Activated T-helper 1 cell treated with Interleukin-2 at 50 U/mL for 16 hours (primary cell): ENCODE measurements around the gene HELZ.
"Not testable (repeated sequence)": the region's sequence is repeated elsewhere in the genome, so short reads cannot be mapped to it uniquely, and the experiment has no call there.

Experiments
- DNase-seq: peaks from one replicate; pipeline ENCODE4 v3.0.0-alpha.2; 2020; ENCODE audit warnings: low read depth

HELZ gene

DNA sequence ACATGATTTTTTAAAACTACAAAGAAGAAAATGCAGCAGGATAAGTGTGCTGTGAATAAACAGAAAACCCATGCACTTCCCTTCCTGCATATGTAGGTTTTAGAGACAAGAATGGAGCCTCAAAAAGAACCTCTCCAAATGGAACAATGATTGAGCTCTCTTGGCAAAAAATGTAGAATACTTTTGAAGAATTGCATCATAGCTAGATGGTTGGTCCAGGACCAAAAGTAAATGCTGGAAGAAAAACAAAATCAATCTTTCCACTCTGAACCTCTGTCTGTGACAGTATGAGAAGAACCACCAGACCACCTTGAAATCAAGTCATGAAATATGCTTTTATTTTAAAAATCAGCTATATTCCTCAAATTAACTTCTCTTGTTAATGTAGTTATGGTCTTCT lies 17.5 kb downstream of the HELZ start:
- DNase-seq, result no peak

GRCh38 chr17:67225316-67225715 lies 19.7 kb downstream of the HELZ start:
- no peak for DNase-seq

DNA sequence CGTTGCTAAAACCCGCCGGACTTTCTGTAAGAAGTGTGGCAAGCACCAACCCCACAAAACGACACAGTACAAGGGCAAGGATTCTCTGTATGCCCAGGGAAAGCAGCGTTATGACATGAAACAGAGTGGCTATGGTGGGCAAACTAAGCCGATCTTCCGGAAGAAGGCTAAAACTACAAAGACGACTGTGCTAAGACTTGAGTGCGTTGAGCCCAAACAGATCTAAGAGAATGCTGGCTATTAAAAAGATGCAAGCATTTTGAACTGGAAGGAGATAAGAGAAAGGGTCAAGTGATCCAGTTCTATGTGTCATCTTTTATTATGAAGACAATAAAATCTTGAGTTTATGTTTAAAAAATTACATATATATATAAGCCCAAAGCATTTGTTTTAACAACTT lies 20.3 kb downstream of the HELZ start:
- DNase-seq, result no peak

GRCh38 chr17:67223924-67224323 lies 21.1 kb downstream of the HELZ start:
- DNase-seq, result no peak

DNA sequence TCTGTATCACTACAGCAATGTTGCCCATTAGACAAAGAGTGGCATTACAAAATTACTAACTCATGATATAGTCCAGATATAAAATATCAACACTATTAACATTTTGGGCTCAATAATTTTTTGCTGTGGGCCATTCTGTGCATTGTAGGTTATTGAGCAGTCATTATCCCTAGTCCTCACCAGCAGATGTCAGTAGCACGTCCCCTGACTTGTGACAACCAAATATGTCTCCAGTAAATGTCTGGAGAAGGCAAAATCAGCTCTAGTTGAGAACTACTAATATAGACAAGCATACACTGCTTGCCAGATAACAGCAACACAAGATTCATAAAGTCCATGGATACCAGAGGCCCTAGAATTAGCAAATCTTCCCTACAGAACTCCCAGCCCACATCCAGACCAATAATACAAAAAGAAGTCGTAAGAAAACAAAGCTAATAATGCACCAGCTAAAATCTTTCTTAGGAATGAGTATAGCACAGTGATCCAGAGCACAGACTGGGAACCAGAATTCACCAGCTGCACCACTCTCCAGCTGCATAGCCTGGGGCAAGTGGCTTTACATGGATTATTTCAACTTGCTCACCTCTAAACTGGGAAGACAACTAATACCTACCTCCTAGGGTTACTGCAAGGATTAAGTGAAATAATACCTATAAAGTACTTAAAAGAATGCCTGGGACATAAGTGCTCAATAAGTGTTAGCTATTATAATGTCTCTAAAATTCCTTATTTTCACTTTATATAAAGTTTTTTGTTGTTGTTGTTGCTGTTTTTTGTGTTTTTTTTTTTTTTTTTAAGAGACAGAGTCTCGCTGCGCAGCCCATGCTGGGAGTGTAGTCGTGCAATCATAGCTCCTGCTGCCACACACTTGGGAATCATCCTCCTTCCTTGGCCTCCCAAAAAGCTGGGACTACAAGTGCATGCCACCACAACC lies 23.7 kb downstream of the HELZ start:
- no peak for DNase-seq

- no peak for DNase-seq
Measured at GRCh38 chr17:67218385-67218950, 26.5 kb downstream of the HELZ start.

- DNase-seq, result no peak
Measured at GRCh38 chr17:67217446-67217845, 27.6 kb downstream of the HELZ start.

DNA sequence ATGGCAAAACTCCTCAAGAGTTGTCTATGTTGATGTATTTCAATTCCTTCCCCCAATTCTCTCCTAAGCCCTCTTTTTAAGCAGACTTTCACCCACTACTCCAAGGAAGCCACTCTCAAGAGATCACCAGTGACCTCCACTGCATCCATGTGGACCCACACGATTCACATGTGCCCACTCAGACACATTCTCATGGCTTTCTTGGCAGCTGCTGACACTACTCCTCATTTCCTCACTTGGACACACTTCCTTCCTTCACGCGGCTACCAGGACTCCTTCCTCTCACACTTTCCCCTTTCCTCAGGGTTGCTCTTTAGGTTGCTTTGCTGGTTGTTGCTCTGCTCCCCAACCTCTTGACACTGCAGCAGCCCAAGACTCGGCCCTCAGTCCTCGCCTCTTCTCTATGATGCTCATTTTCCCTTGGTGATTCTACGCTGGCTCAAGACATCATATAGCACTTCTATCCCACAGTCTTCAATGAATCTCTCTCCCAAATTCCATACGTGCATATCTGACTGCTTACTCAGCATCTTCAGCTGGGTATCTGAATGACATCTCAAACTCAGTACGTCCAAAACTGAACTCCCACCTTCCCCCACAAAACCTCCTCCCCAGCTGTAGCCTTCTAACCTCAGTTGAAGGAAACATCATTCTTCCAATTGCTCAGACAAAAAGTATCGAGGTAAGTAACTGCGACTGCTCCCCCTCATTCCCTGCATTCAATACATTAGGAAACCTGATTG lies 28.2 kb downstream of the HELZ start:
- DNase-seq, result no peak

- DNase-seq, result no peak
Measured at GRCh38 chr17:67215991-67216421, 29.0 kb downstream of the HELZ start.

- DNase-seq, result no peak
Measured at GRCh38 chr17:67212714-67213417, 32.1 kb downstream of the HELZ start.

DNA sequence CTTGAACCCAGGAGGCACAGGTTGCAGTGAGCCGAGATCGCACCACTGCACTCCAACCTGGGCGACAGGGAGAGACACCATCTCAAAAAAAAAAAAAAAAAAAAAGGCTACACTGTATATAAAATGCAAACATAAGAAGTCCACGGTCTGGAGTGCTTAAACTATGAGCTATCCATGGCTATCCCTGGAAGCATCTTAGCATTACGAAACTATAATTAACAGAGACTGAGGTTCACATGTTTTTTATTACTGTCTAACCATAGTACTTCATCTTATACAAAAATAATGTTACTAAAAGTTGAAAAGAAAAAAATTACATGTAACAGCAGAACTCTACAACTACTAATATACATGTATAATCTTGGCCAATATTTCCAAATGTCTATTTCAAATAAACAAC lies 32.8 kb downstream of the HELZ start:
- DNase-seq, result no peak

- DNase-seq, result no peak
Measured at GRCh38 chr17:67211742-67212141, 33.3 kb downstream of the HELZ start.

DNA sequence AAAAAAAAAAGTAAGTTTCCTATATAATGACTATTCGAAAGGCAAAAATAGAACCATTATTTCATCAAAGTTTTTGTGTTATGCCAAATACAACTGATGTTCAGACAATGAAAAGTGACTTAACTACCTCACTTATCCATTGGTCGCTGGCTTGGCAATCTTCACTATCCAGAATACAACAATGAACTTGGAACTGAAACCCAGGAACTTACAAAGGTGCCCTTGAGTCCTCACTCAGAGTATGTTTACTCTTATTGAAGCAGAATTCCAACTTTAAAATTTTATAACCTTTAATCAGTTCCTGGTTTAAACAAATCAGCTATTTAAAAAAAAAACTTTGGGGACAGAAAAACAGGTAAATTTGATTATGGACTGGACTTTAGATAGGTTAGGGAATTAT lies 34.1 kb downstream of the HELZ start:
- DNase-seq, result no peak

DNA sequence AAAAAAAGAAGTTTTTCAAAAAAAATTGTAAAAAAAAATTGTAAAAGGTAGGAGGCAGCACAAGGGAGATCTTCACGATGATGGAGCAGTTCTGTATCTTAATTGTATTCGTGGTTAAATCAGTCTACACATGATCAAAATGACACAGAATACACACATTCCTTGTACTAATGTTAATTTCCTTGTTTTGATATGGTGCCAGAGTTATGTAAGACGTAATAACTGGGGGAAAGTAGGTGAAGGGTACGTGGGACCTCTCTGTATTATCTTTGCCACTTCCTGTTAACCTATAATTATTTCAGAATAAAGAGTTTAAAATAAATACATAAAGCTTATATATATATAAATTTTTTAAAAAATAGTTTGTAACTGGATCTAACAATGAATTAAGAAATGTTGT lies 36.8 kb downstream of the HELZ start:
- DNase-seq, result no peak

GRCh38 chr17:67203818-67204217 lies 41.2 kb downstream of the HELZ start:
- no peak for DNase-seq

- DNase-seq, result no peak
Measured at GRCh38 chr17:67202503-67202902, 42.5 kb downstream of the HELZ start.

DNA sequence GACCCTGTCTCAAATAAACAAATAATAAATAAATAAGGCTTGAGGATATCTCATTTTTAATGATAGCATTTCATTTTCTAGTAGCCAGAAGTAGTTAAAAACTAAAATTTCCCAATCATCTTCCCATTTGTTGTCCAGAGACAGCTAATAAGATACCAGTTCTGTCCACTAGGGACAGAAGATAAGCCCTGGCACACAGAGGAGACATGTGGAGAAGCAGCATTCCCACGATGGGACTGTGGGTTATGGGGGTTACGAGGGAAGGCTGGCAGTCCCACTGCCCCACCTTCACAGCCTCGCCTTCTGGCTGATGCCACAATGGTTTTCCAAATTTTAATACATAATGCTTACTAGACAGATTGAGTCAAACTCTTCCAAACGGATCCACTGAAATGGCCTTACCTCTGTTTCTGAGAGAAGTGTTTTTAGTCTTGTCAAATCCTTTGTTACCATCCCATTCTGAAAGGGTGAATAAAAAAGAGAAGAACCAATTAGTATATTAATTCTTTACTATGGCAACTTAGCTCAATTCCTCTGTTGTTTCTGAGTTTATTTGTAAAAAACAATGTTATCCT lies 44.2 kb downstream of the HELZ start:
- no peak for DNase-seq

DNA sequence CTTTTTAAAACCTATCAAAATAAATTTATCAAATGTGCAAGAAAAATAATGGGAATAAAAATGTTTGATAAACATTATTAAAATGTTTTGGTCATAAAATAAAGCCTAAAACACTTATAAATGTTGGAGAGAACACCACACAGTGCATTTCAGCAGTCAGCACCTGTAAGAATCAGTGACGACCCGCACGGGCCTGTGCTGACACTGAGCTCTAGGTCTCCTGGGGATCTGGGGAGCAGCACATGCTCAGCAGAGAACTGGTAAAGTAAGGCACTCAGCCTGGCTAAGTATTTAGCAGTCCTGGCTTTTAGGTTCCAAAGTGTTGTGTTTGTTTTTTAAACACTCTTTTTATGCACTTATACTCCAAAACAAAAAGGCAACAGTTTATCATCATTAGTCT lies 46.9 kb downstream of the HELZ start:
- no peak for DNase-seq

- DNase-seq, result not testable (repeated sequence)
Measured at GRCh38 chr17:67197023-67197422, 48.0 kb downstream of the HELZ start.

DNA sequence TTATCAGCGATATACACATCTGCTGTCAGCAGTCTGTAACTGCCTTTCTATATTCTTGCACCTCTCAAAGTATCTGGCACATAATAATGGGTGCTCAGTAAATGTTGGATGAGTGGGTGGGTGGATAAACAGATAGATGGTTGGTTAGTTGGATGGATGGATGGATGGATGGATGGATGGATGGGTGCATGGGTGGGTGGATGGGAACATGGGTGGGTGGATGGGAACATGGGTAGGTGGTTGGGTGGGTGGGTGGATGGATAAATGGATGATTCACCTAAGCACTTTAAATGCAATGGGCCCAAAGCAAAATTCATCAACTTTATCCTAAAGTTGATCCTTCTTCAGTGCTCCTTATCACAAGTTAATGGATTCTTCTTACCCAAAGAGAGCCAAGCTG lies 48.6 kb downstream of the HELZ start:
- no peak for DNase-seq

DNA sequence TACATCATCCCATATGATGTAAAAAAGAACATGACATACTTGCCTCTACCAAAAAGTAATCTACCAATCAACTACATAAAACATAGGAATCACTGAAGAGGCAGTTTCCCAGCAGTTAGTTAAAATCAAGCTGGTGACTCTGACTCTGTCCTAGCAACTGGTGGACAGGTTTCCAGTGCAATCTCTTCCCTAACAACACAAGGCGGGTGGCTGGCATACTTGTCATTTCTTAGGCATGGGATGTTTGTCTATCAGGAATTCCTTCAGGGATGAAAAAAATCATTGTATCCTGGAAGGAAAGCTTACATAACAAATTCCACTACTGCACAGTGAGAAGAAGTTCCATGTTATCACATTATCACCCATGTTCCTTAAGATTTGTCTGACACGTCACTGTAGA lies 50.9 kb downstream of the HELZ start:
- DNase-seq, result no peak

DNA sequence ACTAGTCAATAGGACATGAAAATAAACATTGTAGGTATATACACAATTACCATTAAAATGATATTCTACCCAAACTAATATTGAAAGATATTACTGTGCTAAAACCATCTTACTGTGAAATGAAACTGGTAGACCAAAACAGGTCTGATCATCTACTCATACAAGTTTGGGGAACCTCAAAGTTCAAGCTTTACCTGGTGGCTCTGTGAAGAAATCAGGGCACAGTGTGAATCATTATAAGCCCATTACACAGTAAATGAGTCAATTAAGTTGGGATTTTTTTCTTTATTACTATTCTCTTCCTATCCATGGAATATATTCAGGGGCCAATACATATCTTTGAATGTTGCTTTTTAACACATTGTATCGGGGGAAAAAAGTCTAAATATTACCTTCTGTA lies 57.1 kb downstream of the HELZ start:
- DNase-seq, result no peak
